Stimulated activated CD8-positive, alpha-beta memory T cell treated with anti-CD3 and anti-CD28 coated beads, Interleukin-12 subunit alpha, Interleukin-12 subunit beta, amount 100 ng/mL, for 4 hours (primary cell): ENCODE measurements around the gene LSM14B.
"Not testable (repeated sequence)": the region's sequence is repeated elsewhere in the genome, so short reads cannot be mapped to it uniquely, and the experiment has no call there.

Source experiments
- DNase-seq: peaks from one replicate; pipeline ENCODE4 v3.0.0-alpha.2; 2020; ENCODE audit warnings: low read depth

The LSM14B gene

GRCh38 chr20:62114894-62115293, 7.4 kb upstream of the LSM14B start:
- no peak for DNase-seq

- not testable (repeated sequence) for DNase-seq
These were observed 6.4 kb upstream of the LSM14B start for GRCh38 chr20:62115800-62116407.

GRCh38 chr20:62116558-62117361, 5.5 kb upstream of the LSM14B start:
- no peak for DNase-seq

- no peak for DNase-seq
These were observed 5.0 kb upstream of the LSM14B start for GRCh38 chr20:62117362-62117646.

- peak; percentile 57 for DNase-seq
These were observed 4.6 kb upstream of the LSM14B start for GRCh38 chr20:62117658-62118057.

GRCh38 chr20:62118113-62119043, 3.9 kb upstream of the LSM14B start:
- DNase-seq: no peak

GRCh38 chr20:62119115-62119514, 3.2 kb upstream of the LSM14B start:
- DNase-seq: no peak

GRCh38 chr20:62119591-62120364, 2.5 kb upstream of the LSM14B start:
- DNase-seq: no peak

- no peak for DNase-seq
These were observed 1.9 kb upstream of the LSM14B start for GRCh38 chr20:62120365-62120762.

GRCh38 chr20:62120990-62121775, 1.1 kb upstream of the LSM14B start:
- DNase-seq: no peak

- DNase-seq: peak; percentile 27
These were observed 577 bp downstream of the LSM14B start for GRCh38 chr20:62122654-62123449.

- no peak for DNase-seq
These were observed 1.3 kb downstream of the LSM14B start for GRCh38 chr20:62123450-62124118.

- DNase-seq: no peak
These were observed 3.9 kb downstream of the LSM14B start for GRCh38 chr20:62126141-62126540.

- no peak for DNase-seq
These were observed 5.5 kb downstream of the LSM14B start for GRCh38 chr20:62127799-62128198.

GRCh38 chr20:62128502-62128901, 6.2 kb downstream of the LSM14B start:
- DNase-seq: no peak

GRCh38 chr20:62129731-62130531, 7.7 kb downstream of the LSM14B start:
- no peak for DNase-seq

- no peak for DNase-seq
These were observed 9.5 kb downstream of the LSM14B start for GRCh38 chr20:62131560-62132320.

GRCh38 chr20:62132421-62132820, 10.1 kb downstream of the LSM14B start:
- no peak for DNase-seq
